ENCODE results near the gene KRTAP10-9.

The KRTAP10-9 gene

GRCh38 chr21:44614961-44615391 lies 11.9 kb upstream of the KRTAP10-9 start:
- no peak overlapping the region for H3K9ac ChIP-seq (ENCODE audit: low read length)
- no peak overlapping the region for H3K27ac ChIP-seq (ENCODE audit: low read length, poor library complexity, severe bottlenecking)
- H2BK12ac ChIP-seq (ENCODE audit: low read length in 2 of 2) = no peak overlapping the region
- peaks cover 17% of the 10 kb centered on the region for H3K9me3 ChIP-seq (ENCODE audit: control insufficient read depth, low read length)
- H3K4me2 ChIP-seq (ENCODE audit: low read length, poor library complexity, severe bottlenecking) = no peak overlapping the region
- H3K14ac ChIP-seq (ENCODE audit: low read length in 2 of 2) = no peak overlapping the region
- no peak overlapping the region for H3K4ac ChIP-seq (ENCODE audit: low read depth in 1 of 2, low read length in 2 of 2)
- H4K91ac ChIP-seq (ENCODE audit: low read length) = no peak overlapping the region
- no peak overlapping the region for H3K23ac ChIP-seq (ENCODE audit: low read length in 2 of 2)
- H3K4me3 ChIP-seq (ENCODE audit: insufficient read depth in 1 of 2, low read depth in 1 of 2, low read length in 2 of 2) = no peak overlapping the region
- no peak overlapping the region for H3K18ac ChIP-seq (ENCODE audit: low read depth in 1 of 2, low read length in 2 of 2)
- no peak overlapping the region for H2BK5ac ChIP-seq (ENCODE audit: low read depth, low read length, poor library complexity, severe bottlenecking)
- no peaks in the 10 kb centered on the region for H3K79me1 ChIP-seq (replicated peaks; ENCODE audit: low read length, poor library complexity, severe bottlenecking)
- WGBS = 95% methylated on average over 28 of the region's 28 CpGs
- no peak overlapping the region for H4K8ac ChIP-seq (ENCODE audit: low read length)
- H2BK120ac ChIP-seq (ENCODE audit: low read depth, low read length) = no peak overlapping the region
- H3K4me1 ChIP-seq (ENCODE audit: control insufficient read depth, insufficient read depth, low read depth, low read length) = no peaks in the 10 kb centered on the region
- H2BK15ac ChIP-seq (ENCODE audit: low read depth, poor library complexity, severe bottlenecking) = no peak overlapping the region
- H2AK5ac ChIP-seq (ENCODE audit: low read length, severe bottlenecking) = no peak overlapping the region
- H3K36me3 ChIP-seq (ENCODE audit: control insufficient read depth in 1 of 2, insufficient read depth in 2 of 2, low read depth in 1 of 2, low read length in 2 of 2) = no peaks in the 10 kb centered on the region
- no peak for DNase-seq
- no peaks in the 10 kb centered on the region for H3K27me3 ChIP-seq (ENCODE audit: control insufficient read depth in 1 of 2, insufficient read depth in 1 of 2, low read length in 2 of 2)
- no peak overlapping the region for H2AFZ ChIP-seq (ENCODE audit: low read depth, low read length)

DNA sequence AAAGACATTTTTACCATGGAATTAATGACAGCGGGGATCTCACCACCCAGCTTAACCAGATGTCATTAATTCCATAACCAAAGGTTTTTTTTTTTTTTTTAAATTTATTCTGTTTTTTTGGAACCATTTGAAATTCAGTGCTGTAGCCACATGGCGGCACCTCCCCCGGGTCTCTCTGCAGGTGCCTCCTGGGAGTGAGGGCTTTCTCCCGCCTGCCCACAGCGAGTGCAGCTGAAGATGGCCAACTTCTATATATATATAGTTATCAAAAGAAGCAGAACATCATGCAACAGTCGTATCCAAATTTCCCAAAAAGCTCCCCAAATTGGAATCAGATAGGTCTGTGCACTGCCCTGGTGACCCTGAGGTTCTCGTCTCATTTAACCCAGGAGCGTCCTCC lies 11.4 kb upstream of the KRTAP10-9 start:
- no peak overlapping the region for H2AK5ac ChIP-seq (ENCODE audit: low read length, severe bottlenecking)
- H3K18ac ChIP-seq (ENCODE audit: low read depth in 1 of 2, low read length in 2 of 2) = no peak overlapping the region
- H4K8ac ChIP-seq (ENCODE audit: low read length) = no peak overlapping the region
- no peak overlapping the region for H3K14ac ChIP-seq (ENCODE audit: low read length in 2 of 2)
- no peak overlapping the region for H3K4me3 ChIP-seq (ENCODE audit: insufficient read depth in 1 of 2, low read depth in 1 of 2, low read length in 2 of 2)
- no peaks in the 10 kb centered on the region for H3K27me3 ChIP-seq (ENCODE audit: control insufficient read depth in 1 of 2, insufficient read depth in 1 of 2, low read length in 2 of 2)
- H3K36me3 ChIP-seq (ENCODE audit: control insufficient read depth in 1 of 2, insufficient read depth in 2 of 2, low read depth in 1 of 2, low read length in 2 of 2) = no peaks in the 10 kb centered on the region
- no peak overlapping the region for H2AFZ ChIP-seq (ENCODE audit: low read depth, low read length)
- H4K91ac ChIP-seq (ENCODE audit: low read length) = no peak overlapping the region
- H3K27ac ChIP-seq (ENCODE audit: low read length, poor library complexity, severe bottlenecking) = no peak overlapping the region
- no peak overlapping the region for H2BK5ac ChIP-seq (ENCODE audit: low read depth, low read length, poor library complexity, severe bottlenecking)
- H3K4me1 ChIP-seq (ENCODE audit: control insufficient read depth, insufficient read depth, low read depth, low read length) = no peaks in the 10 kb centered on the region
- peaks cover 22% of the 10 kb centered on the region for H3K9me3 ChIP-seq (ENCODE audit: control insufficient read depth, low read length)
- no peak overlapping the region for H3K23ac ChIP-seq (ENCODE audit: low read length in 2 of 2)
- no peak overlapping the region for H2BK12ac ChIP-seq (ENCODE audit: low read length in 2 of 2)
- whole genome bisulfite sequencing = 80% methylated on average over 7 of the region's 8 CpGs
- no peak for DNase-seq
- H3K79me1 ChIP-seq (replicated peaks; ENCODE audit: low read length, poor library complexity, severe bottlenecking) = no peaks in the 10 kb centered on the region
- H2BK120ac ChIP-seq (ENCODE audit: low read depth, low read length) = no peak overlapping the region
- H3K9ac ChIP-seq (ENCODE audit: low read length) = no peak overlapping the region
- H3K4ac ChIP-seq (ENCODE audit: low read depth in 1 of 2, low read length in 2 of 2) = no peak overlapping the region
- no peak overlapping the region for H2BK15ac ChIP-seq (ENCODE audit: low read depth, poor library complexity, severe bottlenecking)
- H3K4me2 ChIP-seq (ENCODE audit: low read length, poor library complexity, severe bottlenecking) = no peak overlapping the region

DNA sequence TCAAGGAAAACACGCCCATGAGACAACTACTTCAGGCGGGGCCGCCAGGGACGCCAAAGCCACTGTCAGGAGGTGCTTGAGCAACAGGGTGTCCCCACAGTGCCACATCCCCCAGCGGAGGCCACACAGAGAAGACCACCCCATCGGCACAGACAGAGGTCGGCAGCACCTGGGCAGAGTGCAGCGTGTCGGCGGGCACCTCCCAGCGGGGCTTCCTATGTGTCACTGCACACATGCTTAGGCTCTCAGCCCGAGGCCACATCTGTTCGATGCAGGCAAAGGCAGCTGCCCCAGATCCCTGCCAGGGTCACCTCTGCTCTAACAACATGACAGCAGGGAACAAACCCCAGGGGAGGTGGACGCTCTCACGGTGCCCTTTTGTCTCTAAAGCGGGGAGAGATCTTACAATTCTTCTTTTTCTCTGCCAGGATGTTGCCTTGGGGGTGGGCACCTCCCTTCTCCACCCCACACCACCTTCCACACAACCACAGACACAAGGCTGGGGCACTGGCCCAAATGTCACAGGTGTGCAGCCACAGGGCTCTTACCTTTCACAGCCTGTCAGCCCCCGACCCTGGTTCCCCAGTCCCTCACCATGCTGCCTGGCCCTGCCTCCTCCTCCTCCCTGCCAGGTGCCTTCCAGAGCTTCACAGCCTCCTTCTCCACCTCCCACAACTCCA lies 10.8 kb upstream of the KRTAP10-9 start:
- H3K18ac ChIP-seq (ENCODE audit: low read depth in 1 of 2, low read length in 2 of 2) = no peak overlapping the region
- H3K4me3 ChIP-seq (ENCODE audit: insufficient read depth in 1 of 2, low read depth in 1 of 2, low read length in 2 of 2) = no peak overlapping the region
- no peak overlapping the region for H3K4me2 ChIP-seq (ENCODE audit: low read length, poor library complexity, severe bottlenecking)
- H3K9ac ChIP-seq (ENCODE audit: low read length) = no peak overlapping the region
- no peaks in the 10 kb centered on the region for H3K4me1 ChIP-seq (ENCODE audit: control insufficient read depth, insufficient read depth, low read depth, low read length)
- no peak overlapping the region for H3K27ac ChIP-seq (ENCODE audit: low read length, poor library complexity, severe bottlenecking)
- no peak overlapping the region for H2BK5ac ChIP-seq (ENCODE audit: low read depth, low read length, poor library complexity, severe bottlenecking)
- H3K36me3 ChIP-seq (ENCODE audit: control insufficient read depth in 1 of 2, insufficient read depth in 2 of 2, low read depth in 1 of 2, low read length in 2 of 2) = no peaks in the 10 kb centered on the region
- no peak overlapping the region for H4K91ac ChIP-seq (ENCODE audit: low read length)
- H2BK15ac ChIP-seq (ENCODE audit: low read depth, poor library complexity, severe bottlenecking) = no peak overlapping the region
- no peak overlapping the region for H2BK12ac ChIP-seq (ENCODE audit: low read length in 2 of 2)
- no peak overlapping the region for H3K4ac ChIP-seq (ENCODE audit: low read depth in 1 of 2, low read length in 2 of 2)
- no peak overlapping the region for H2AK5ac ChIP-seq (ENCODE audit: low read length, severe bottlenecking)
- H4K8ac ChIP-seq (ENCODE audit: low read length) = no peak overlapping the region
- no peak overlapping the region for H3K14ac ChIP-seq (ENCODE audit: low read length in 2 of 2)
- H2BK120ac ChIP-seq (ENCODE audit: low read depth, low read length) = no peak overlapping the region
- DNase-seq = no peak
- WGBS = 84% methylated on average over 17 of the region's 17 CpGs
- H2AFZ ChIP-seq (ENCODE audit: low read depth, low read length) = no peak overlapping the region
- H3K27me3 ChIP-seq (ENCODE audit: control insufficient read depth in 1 of 2, insufficient read depth in 1 of 2, low read length in 2 of 2) = no peaks in the 10 kb centered on the region
- no peak overlapping the region for H3K23ac ChIP-seq (ENCODE audit: low read length in 2 of 2)
- H3K9me3 ChIP-seq (ENCODE audit: control insufficient read depth, low read length) = peaks cover 24% of the 10 kb centered on the region
- no peaks in the 10 kb centered on the region for H3K79me1 ChIP-seq (replicated peaks; ENCODE audit: low read length, poor library complexity, severe bottlenecking)

DNA sequence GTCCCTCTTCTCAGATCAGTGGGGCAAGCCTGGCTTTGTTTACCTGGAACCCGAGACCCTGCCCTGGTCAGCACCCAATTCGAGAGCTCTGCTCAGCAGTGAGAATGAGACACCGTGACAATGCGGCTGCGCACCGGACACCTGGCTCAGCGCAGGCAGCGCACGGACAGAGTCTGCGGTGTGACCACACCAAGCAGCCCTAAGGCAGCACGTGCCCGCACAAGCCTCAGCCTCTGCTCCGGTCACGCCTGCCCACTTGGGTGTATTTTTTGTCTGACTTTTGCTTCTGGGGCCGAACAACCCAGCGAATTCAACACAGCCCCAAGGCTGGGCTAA lies 10.3 kb upstream of the KRTAP10-9 start:
- H3K27me3 ChIP-seq (ENCODE audit: control insufficient read depth in 1 of 2, insufficient read depth in 1 of 2, low read length in 2 of 2) = no peaks in the 10 kb centered on the region
- no peak overlapping the region for H4K8ac ChIP-seq (ENCODE audit: low read length)
- no peak overlapping the region for H2BK12ac ChIP-seq (ENCODE audit: low read length in 2 of 2)
- H3K9me3 ChIP-seq (ENCODE audit: control insufficient read depth, low read length) = peaks cover 22% of the 10 kb centered on the region
- no peak overlapping the region for H2BK120ac ChIP-seq (ENCODE audit: low read depth, low read length)
- H3K18ac ChIP-seq (ENCODE audit: low read depth in 1 of 2, low read length in 2 of 2) = no peak overlapping the region
- no peak overlapping the region for H3K4ac ChIP-seq (ENCODE audit: low read depth in 1 of 2, low read length in 2 of 2)
- no peak for DNase-seq
- H4K91ac ChIP-seq (ENCODE audit: low read length) = no peak overlapping the region
- H3K9ac ChIP-seq (ENCODE audit: low read length) = no peak overlapping the region
- no peak overlapping the region for H3K4me3 ChIP-seq (ENCODE audit: insufficient read depth in 1 of 2, low read depth in 1 of 2, low read length in 2 of 2)
- no peak overlapping the region for H3K23ac ChIP-seq (ENCODE audit: low read length in 2 of 2)
- no peak overlapping the region for H3K27ac ChIP-seq (ENCODE audit: low read length, poor library complexity, severe bottlenecking)
- no peak overlapping the region for H2AFZ ChIP-seq (ENCODE audit: low read depth, low read length)
- no peak overlapping the region for H2BK5ac ChIP-seq (ENCODE audit: low read depth, low read length, poor library complexity, severe bottlenecking)
- no peak overlapping the region for H3K4me2 ChIP-seq (ENCODE audit: low read length, poor library complexity, severe bottlenecking)
- H3K4me1 ChIP-seq (ENCODE audit: control insufficient read depth, insufficient read depth, low read depth, low read length) = no peaks in the 10 kb centered on the region
- no peak overlapping the region for H3K14ac ChIP-seq (ENCODE audit: low read length in 2 of 2)
- WGBS = 87% methylated on average over 16 of the region's 16 CpGs
- no peaks in the 10 kb centered on the region for H3K36me3 ChIP-seq (ENCODE audit: control insufficient read depth in 1 of 2, insufficient read depth in 2 of 2, low read depth in 1 of 2, low read length in 2 of 2)
- no peak overlapping the region for H2BK15ac ChIP-seq (ENCODE audit: low read depth, poor library complexity, severe bottlenecking)
- no peak overlapping the region for H2AK5ac ChIP-seq (ENCODE audit: low read length, severe bottlenecking)
- no peaks in the 10 kb centered on the region for H3K79me1 ChIP-seq (replicated peaks; ENCODE audit: low read length, poor library complexity, severe bottlenecking)

Data from mesenchymal stem cell (in vitro differentiated cells and primary cell).